ENCODE measurements around the gene MYH16.

DNA sequence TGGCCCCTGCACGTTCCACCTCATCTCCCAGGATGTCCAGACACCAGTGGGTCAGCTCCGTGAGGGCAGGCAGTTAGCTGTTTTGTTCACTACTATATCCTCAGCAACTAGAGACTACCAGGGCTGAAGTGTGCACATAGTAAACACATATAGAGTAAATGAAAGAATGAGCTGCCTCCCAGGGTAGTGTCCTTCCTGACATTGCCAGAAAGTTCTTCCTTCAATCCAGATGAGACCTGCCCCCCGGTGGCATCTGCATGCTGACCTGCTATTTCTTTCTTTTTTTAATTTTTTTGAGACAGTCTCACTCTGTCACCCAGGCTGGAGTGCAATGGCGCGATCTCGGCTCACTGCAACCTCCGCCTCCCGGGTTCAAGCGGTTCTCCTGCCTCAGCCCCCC is 39.1 kb downstream of the MYH16 start:
- TF ChIP-seq, protein P1, sequence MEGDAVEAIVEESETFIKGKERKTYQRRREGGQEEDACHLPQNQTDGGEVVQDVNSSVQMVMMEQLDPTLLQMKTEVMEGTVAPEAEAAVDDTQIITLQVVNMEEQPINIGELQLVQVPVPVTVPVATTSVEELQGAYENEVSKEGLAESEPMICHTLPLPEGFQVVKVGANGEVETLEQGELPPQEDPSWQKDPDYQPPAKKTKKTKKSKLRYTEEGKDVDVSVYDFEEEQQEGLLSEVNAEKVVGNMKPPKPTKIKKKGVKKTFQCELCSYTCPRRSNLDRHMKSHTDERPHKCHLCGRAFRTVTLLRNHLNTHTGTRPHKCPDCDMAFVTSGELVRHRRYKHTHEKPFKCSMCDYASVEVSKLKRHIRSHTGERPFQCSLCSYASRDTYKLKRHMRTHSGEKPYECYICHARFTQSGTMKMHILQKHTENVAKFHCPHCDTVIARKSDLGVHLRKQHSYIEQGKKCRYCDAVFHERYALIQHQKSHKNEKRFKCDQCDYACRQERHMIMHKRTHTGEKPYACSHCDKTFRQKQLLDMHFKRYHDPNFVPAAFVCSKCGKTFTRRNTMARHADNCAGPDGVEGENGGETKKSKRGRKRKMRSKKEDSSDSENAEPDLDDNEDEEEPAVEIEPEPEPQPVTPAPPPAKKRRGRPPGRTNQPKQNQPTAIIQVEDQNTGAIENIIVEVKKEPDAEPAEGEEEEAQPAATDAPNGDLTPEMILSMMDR (IDR thresholded peaks at IDR 0.05): no peak
- TF ChIP-seq EZH2 (IDR thresholded peaks at IDR 0.05; ENCODE audit: borderline replicate concordance, insufficient read depth, low read depth, low read length, poor library complexity, severe bottlenecking): no peak

Data from B cell (primary cell).